HUDEP-2 (cell line): Measurements from ENCODE around the gene KCTD15.

Experiments used
- DNase-seq, 76 experiments: peaks; one replicate each; lab custom pipeline; 2025; ENCODE audit not compliant: unreplicated experiment in 76 of 76; lab: John Stamatoyannopoulos, UW

KCTD15 gene

DNA sequence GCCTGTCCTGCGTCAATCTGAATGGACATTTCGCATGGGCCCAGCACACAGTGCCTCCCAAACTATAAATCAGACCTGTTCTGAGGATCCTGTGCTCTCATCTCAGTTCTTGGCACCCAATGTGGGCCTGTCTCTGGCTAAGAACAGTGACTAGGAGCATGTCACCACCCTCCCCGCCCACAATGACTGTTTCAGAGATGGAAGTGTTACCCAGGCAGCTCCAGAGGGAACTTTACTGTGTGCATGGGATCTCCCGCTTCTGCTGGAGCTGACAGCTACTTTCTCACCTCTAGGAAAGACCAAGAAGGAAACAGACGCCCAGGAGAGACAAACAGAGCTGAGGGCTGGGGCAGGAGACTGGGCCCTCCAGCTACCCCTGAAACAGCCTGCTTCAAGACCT, 45.0 kb downstream of the KCTD15 start:
- no peak for DNase-seq

DNA sequence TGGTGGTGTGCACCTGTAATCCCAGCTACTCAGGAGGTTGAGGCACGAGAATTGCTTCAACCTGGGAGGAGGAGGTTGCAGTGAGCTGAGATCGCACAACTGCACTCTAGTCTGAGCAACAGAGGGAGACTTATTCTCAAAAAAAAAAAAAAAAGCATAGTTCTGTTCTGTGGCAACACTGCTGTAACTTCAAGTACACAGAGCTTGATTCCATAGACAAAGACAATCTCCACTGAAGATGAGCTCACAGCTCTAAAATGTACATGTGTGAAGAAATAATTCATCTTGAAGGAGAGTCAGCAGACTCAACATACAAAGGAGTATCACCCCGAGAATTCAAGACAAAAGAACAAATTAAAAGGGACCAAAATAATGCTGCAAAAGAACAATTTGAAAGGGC, 47.8 kb downstream of the KCTD15 start:
- DNase-seq, result no peak

DNA sequence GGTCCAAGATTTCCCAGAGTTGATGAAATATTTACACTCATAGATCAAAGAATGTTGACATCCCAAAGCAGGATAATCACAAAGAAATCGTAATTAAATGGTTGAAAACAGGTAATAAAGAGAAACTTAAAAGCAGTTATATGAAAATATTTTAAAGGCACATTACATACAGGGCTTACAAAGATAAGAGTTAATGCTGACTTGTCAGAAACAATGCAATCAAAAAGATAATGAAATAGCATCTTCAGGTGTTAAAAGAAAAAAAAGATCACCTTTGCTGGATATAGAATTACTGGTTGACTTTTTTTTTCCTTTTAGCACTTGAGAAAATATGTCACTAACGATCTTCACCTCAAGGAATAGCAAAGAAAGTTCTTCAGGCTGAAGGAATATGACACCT, 48.8 kb downstream of the KCTD15 start:
- DNase-seq, result no peak

DNA sequence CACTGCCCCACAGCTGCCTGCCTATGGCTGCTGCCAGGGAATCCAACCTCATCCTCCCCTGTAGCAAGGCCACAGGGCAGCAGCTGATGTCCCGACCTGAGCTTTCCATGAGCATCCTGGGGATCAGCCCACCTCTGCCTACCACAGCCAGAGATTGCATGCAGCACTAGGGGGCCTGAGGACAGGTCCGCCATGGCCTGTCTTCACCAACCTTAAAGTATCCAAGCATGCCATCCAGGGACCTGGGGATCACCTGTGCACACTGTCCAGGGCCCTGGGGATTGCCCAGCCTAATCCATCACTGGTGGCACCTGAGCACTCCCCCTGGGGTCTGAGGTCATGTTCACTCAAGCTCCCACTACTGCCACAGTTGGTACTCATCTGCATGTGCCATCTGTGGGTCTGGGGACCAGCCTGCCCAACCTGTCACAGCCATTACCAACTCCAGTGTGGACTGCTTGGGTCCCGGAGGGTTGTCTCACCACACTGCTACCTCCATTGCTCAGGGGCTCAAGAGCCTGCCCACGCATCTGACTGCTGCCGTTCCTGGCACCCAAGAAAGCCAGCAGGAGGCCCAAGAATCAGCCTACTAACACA, 53.0 kb downstream of the KCTD15 start:
- DNase-seq, result no peak

DNA sequence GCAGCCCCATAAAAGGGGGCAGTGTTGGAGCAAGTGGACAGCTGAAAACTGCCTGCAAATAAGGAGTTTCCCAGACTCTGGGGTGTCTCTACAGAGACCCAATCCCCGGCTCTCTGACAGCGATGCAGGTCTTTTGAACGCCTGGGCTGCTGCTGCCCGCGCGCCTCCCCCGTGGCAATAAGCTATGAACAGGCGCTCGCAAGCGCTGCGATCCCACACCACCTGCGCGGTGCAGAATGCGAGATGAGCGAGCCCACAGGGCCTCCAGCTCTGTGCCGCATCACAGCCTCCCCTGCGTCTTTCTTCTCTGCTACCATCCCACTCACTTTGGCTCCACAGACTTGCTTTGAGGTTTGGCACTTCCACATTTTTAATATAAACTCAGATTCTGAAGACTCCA, 62.3 kb downstream of the KCTD15 start:
- no peak for DNase-seq

DNA sequence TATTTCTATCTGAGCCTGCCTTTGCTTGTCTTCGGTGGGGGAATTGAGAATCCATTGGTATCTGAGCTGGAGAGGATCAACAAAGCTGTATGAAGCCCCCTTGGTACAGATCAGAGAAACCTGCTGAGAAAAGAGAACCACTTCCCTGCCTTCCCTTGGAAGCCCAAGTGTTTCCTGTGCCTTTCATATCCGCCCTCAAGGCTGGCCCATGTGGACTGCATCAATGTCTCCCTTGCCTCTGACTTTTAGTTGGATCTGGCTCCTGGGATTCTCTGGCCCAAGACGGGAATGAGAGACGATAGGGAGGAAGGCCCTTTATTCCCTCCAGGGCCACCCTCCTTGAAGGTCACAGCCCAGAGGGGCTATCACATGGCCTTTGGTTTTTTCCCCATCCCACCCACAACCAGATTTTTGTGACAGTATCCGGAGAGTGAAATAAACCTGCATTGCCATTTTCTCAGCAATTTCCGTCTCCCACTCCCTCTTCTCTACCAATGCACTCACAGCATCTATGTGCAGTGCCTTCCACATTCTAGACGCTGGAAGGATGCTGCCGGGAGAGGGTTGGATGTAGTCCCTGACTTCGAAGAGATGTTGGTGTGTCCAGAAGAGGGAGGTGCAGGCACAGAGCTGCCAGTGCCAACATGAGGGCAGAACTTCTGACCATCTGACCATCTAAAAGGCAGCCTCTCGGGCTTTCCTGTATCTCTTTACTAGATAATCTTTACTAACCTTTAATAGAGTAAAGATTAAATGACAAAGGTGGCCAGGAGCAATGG, 63.8 kb downstream of the KCTD15 start:
- no peak for DNase-seq

DNA sequence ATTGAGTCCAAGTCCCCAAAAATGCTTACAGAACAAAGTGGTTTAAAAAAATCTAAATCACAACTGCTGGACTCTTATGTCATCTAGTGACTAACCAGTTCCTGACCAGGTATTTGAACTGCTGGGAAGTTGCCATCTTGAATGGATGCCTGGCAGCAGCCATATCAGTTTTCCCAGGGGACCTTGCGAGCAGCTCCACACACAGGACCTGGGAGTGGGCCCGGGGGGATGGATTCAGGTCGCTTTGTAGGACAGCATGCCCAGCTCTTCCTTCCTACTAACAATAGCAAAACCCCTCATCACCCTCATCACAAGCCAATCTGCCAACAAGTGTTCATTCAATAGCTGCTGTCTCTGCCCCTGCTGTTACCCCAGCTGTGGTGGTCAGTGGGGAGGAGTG, 65.3 kb downstream of the KCTD15 start:
- no peak for DNase-seq

DNA sequence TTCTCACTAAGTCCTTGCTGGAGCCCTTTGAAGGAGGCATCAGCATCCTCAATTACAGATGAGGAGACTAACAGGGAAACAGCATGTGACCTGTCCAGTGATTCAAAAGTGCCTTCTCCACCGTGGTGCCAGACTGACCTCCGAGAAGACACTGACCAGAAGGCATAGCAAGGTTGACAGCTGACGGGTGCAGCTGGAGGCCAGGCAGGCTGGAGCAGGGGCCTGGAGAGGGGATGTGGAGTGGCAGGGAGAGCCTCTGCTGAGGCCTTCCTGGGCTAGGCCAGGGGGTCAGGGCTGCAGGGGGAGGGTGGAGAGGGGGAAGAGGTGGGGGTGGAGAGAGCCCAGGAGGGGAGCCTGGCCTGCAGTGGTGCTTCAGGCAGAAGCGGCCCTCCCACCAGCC, 66.3 kb downstream of the KCTD15 start:
- DNase-seq, result no peak

DNA sequence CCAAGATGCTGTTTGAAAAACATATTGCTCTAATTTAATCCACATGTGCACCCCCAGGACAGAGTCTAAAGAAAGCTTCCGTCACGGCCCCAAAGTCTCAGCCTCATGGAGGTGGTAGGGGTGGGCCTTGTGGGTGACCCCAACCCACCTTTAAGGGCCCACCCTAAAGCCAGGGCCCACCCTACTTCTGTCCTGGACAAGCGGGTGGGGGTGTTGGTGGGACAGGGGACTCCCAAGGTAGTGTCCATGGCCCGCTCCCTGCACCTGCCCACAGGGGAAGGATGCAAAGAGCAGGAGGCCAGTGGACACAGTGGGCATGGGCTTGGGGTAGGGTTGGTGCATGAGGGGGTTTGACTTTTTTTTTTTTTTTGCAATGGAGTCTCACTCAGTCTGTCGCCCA, 66.8 kb downstream of the KCTD15 start:
- no peak for DNase-seq

DNA sequence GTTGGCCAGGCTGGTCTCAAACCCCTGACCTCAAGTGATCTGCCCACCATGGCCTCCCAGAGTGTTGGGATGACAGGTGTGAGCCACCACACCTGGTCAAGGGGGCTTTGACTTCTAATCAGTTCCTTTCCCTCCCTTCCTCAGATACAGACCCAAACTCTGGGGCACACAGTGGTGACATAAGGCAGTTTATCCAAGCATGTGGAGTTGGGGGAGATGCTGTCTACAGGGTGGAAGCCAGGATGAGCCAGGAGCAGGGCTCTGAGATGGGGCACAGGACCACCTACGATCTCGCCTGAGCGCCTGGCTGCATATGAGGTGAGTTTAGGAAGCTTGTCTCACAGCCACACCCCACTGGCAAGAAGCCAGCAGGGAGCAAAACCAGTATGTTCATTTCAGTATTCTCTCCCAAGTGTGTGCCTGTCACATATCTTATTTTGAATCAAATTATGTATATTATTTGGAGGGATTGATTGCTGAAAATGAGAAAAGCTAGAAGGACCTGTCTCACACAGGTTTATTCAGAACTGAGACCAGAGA, 67.7 kb downstream of the KCTD15 start:
- no peak for DNase-seq

DNA sequence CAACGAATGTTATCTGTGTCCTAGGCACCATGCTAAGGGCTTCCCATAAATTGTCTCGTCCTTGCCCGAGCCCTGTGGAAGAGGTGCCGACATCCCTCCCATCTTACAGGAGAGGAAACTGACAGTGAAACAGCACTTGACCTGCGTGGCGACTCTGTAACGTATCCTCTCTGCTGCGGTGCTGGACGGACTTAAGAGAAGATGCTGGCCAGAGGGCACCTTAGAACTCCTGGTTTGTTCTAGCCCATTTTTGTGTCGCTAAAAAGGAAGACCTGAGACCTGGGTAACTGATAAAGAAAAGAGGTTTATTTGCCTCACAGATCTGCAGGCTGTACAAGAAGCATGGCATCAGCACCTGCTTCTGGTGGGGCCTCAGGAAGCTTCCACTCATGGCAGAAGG, 68.6 kb downstream of the KCTD15 start:
- no peak for DNase-seq
